HFFc6 (cell line): Measurements from ENCODE around the gene ZNF512B. TPM values are rescaled to one million over a fixed set of nuclear protein-coding genes. Genes with fewer than 3 reads are reported as not detected.

Source experiments
- DNase-seq: peaks from one replicate; pipeline ENCODE4 v3.0.0-alpha.2; 2018
- H3K27ac Mint-ChIP-seq: 2 replicates; pipeline ENCODE4 v1.8.0; 2020; ENCODE audit warnings: mild to moderate bottlenecking, mixed read lengths
- H3K27me3 Mint-ChIP-seq: 2 replicates; pipeline ENCODE4 v1.8.0; 2021; ENCODE audit warnings: mild to moderate bottlenecking, moderate library complexity, mixed read lengths; ENCODE audit not compliant: insufficient read depth
- H3K36me3 Mint-ChIP-seq: 2 replicates; pipeline ENCODE4 v1.8.0; 2021; ENCODE audit warnings: low read depth, mixed read lengths
- H3K4me1 Mint-ChIP-seq: 2 replicates; pipeline ENCODE4 v1.8.0; 2020; ENCODE audit warnings: low read depth, mixed read lengths
- H3K4me3 Mint-ChIP-seq: 2 replicates; pipeline ENCODE4 v1.8.0; 2020; ENCODE audit warnings: mild to moderate bottlenecking, moderate library complexity, mixed read lengths
- H3K9me3 Mint-ChIP-seq: 2 replicates; pipeline ENCODE4 v1.8.0; 2020; ENCODE audit warnings: mild to moderate bottlenecking, mixed read lengths
- CTCF ChIP-seq: fragments of 200-600 bp; sonication (generic); IDR thresholded peaks from 2 replicates; pipeline ENCODE4 v1.5.0; 2021; ENCODE audit warnings: antibody characterized with exemption, mild to moderate bottlenecking
- total RNA-seq, 6 experiments: library from RNA; stranded (reverse); fragmentation: NEBNext Ultra II Directional; extraction: Animal tissue kit (Norgen Biotek cat#: 25700); gene quantifications; 2 replicates in 1 of 6; 3 replicates in 5 of 6; pipeline ENCODE4 v1.2.3, GENCODE V29; 2021

The ZNF512B gene
- total RNA-seq, 6 experiments from 2014 or later, result 20.7 to 26.1 (median 21.4) TPM

GRCh38 chr20:63929071-63929470 lies 40.7 kb downstream of the ZNF512B start:
- no peaks in the 10 kb centered on the region for H3K9me3 Mint-ChIP-seq
- H3K27ac Mint-ChIP-seq, result no peak overlapping the region
- peaks cover 41% of the 10 kb centered on the region for H3K36me3 Mint-ChIP-seq
- no peak for DNase-seq
- H3K27me3 Mint-ChIP-seq, result peaks cover 4% of the 10 kb centered on the region
- peaks cover 2% of the 10 kb centered on the region; the same call in 1 of the 2 replicates for H3K4me1 Mint-ChIP-seq
- no peak overlapping the region for H3K4me3 Mint-ChIP-seq
- TF ChIP-seq CTCF, result no peak

GRCh38 chr20:63926298-63926697 lies 43.4 kb downstream of the ZNF512B start:
- no peak for DNase-seq
- Mint-ChIP-seq H3K36me3 (peaks cover 31% of the 10 kb centered on the region), H3K4me3 (no peak overlapping the region), H3K9me3 (no peaks in the 10 kb centered on the region), H3K27me3 (peaks cover 2% of the 10 kb centered on the region), H3K4me1 (peaks cover 8% of the 10 kb centered on the region; the same call in 1 of the 2 replicates), H3K27ac (no peak overlapping the region)
- no peak for TF ChIP-seq CTCF

GRCh38 chr20:63924241-63924640 lies 45.5 kb downstream of the ZNF512B start:
- Mint-ChIP-seq H3K36me3 (peaks cover 24% of the 10 kb centered on the region), H3K4me3 (no peak overlapping the region), H3K27me3 (peaks cover 2% of the 10 kb centered on the region; the same call in 1 of the 2 replicates), H3K4me1 (peaks cover 8% of the 10 kb centered on the region; the same call in 1 of the 2 replicates), H3K9me3 (no peaks in the 10 kb centered on the region), H3K27ac (no peak overlapping the region)
- no peak for TF ChIP-seq CTCF
- no peak for DNase-seq

GRCh38 chr20:63923651-63924050 lies 46.1 kb downstream of the ZNF512B start:
- H3K27ac Mint-ChIP-seq, result no peak overlapping the region
- no peak for DNase-seq
- peaks cover 8% of the 10 kb centered on the region; the same call in 1 of the 2 replicates for H3K4me1 Mint-ChIP-seq
- H3K9me3 Mint-ChIP-seq, result no peaks in the 10 kb centered on the region
- H3K36me3 Mint-ChIP-seq, result peaks cover 19% of the 10 kb centered on the region
- peaks cover 2% of the 10 kb centered on the region; the same call in 1 of the 2 replicates for H3K27me3 Mint-ChIP-seq
- no peak for TF ChIP-seq CTCF
- no peak overlapping the region for H3K4me3 Mint-ChIP-seq

GRCh38 chr20:63920226-63920625 lies 49.5 kb downstream of the ZNF512B start:
- no peak for DNase-seq
- Mint-ChIP-seq H3K4me3 (no peak overlapping the region), H3K36me3 (peaks cover 18% of the 10 kb centered on the region), H3K27ac (no peak overlapping the region), H3K9me3 (0 out of 2 replicates have a peak, but pooled peaks cover 4% of the 10 kb centered on the region), H3K27me3 (peaks cover under 1% of the 10 kb centered on the region; the same call in 1 of the 2 replicates), H3K4me1 (peaks cover 8% of the 10 kb centered on the region; the same call in 1 of the 2 replicates)
- TF ChIP-seq CTCF, result no peak
